ENCODE results near the gene PON3. TPM values are rescaled to one million over a fixed set of nuclear protein-coding genes. Genes with fewer than 3 reads are reported as not detected.

The PON3 gene
- total RNA-seq (2016; rRNA removed; fragmentation: Illumina TruSeq; extraction: Trizol), result 14.1 and 23.6 TPM in 2 replicates
- total RNA-seq (2016; cell fraction: cytosol; rRNA removed; fragmentation: Illumina TruSeq; extraction: Trizol; ENCODE audit: low read depth), result 4.1 and 7.1 TPM in 2 replicates
- total RNA-seq (2016; cell fraction: insoluble cytoplasmic fraction; rRNA removed; fragmentation: Illumina TruSeq; extraction: Trizol), result 14.7 and 22.2 TPM in 2 replicates
- 7.8 and 8.2 TPM in 2 replicates for total RNA-seq (2016; cell fraction: membrane; rRNA removed; fragmentation: Illumina TruSeq; extraction: Trizol)
- total RNA-seq (2016; cell fraction: nucleus; rRNA removed; fragmentation: Illumina TruSeq; extraction: Trizol), result 25.7 and 30.5 TPM in 2 replicates
- 26.6 and 37.8 TPM in 2 replicates for polyA plus RNA-seq (2011; rRNA removed)
- 21.3 and 25.9 TPM in 2 replicates for polyA plus RNA-seq (2011; cell fraction: cytosol; rRNA removed)
- 11.6 and 12.4 TPM in 2 replicates for polyA plus RNA-seq (2011; cell fraction: nucleus; rRNA removed)
- 11.8 and 15.7 TPM in 2 replicates for polyA plus RNA-seq (2012)
- polyA plus RNA-seq (2016; cell fraction: cytosol; fragmentation: Illumina TruSeq; extraction: Trizol; ENCODE audit: low read depth), result 4.5 and 6.8 TPM in 2 replicates
- 12.0 and 12.8 TPM in 2 replicates for polyA plus RNA-seq (2016; cell fraction: insoluble cytoplasmic fraction; fragmentation: Illumina TruSeq; extraction: Trizol; ENCODE audit: low read depth)
- polyA plus RNA-seq (2016; cell fraction: membrane; fragmentation: Illumina TruSeq; extraction: Trizol; ENCODE audit: low read depth), result 6.8 and 8.2 TPM in 2 replicates
- polyA plus RNA-seq (2016; cell fraction: nucleus; fragmentation: Illumina TruSeq; extraction: Trizol; ENCODE audit: insufficient read depth, low read depth), result 30.2 and 30.3 TPM in 2 replicates
- polyA minus RNA-seq (2011; rRNA and poly(A)+ RNA removed; ENCODE audit: low replicate concordance), result 5.1 TPM in 1 of 2 replicates, not detected in the other
- 6.0 and 6.8 TPM in 2 replicates for polyA minus RNA-seq (2011; cell fraction: cytosol; rRNA and poly(A)+ RNA removed)
- 32.6 and 37.8 TPM in 2 replicates for polyA minus RNA-seq (2011; cell fraction: nucleus; rRNA and poly(A)+ RNA removed)
- Bru-seq, nascent RNA, result percentile 62 among the genes with signal in this experiment
- percentile 47 among the genes with signal in this experiment for BruChase-seq, experiment 1, labeled RNA remaining after a 6-hour chase
- percentile 69 among the genes with signal in this experiment for BruChase-seq, experiment 2, labeled RNA remaining after a 2-hour chase
- long read RNA-seq, experiment 1, transcript PON3-201 (9 exons, 1,105 nt), result major isoform, 13 of 19 reads
- long read RNA-seq, experiment 1, partial matches to known transcripts, result 0 of 19 reads
- long read RNA-seq, experiment 1, other reads (novel, unspliced or antisense), result 4 of 19 reads
- long read RNA-seq, experiment 2, transcript PON3-201 (9 exons, 1,105 nt), result major isoform, 17 of 39 reads
- long read RNA-seq, experiment 2, partial matches to known transcripts, result 2 of 39 reads
- long read RNA-seq, experiment 2, other reads (novel, unspliced or antisense), result 16 of 39 reads

GRCh38 chr7:95396136-95397032 is at the start of gene PON3:
PON3 (minus strand) TSS chr7:95396375; CDS start chr7:95396350, 25 bp downstream.
- 2% methylated on average over 25 of the region's 68 CpGs for WGBS (ENCODE audit: low lambda C conversion rate)
- no peak for FAIRE-seq
- Histone ChIP-seq H3K36me3 (replicated peaks in 1 of 2; ENCODE audit: control insufficient read depth in 1 of 2, insufficient read depth in 2 of 2, low read length in 2 of 2) (no peaks in the 10 kb centered on the region; a peak in 1 of 5 replicates), H3K4me3 (replicated peaks in 1 of 3; ENCODE audit: insufficient read depth in 1 of 3, low read depth in 2 of 3, low read length in 3 of 3) (peak within 1 kb of the TSS; percentile 76 to 92 (median 91)), H3K9me3 (ENCODE audit: low read length) (no peaks in the 10 kb centered on the region), H3K9ac (ENCODE audit: insufficient read depth, low read depth, low read length) (peak within 1 kb of the TSS; percentile 85), H3K27me3 (ENCODE audit: control insufficient read depth in 1 of 2, insufficient read depth in 2 of 2, low read length in 2 of 2) (no peaks in the 10 kb centered on the region; a peak in 1 of 5 replicates), H4K20me1 (ENCODE audit: insufficient read depth, low read length) (no peaks in the 10 kb centered on the region), H3K4me2 (ENCODE audit: low read depth, low read length) (peak within 1 kb of the TSS; percentile 91), H3K4me1 (ENCODE audit: insufficient read depth, low read length) (peaks cover 32% of the 10 kb centered on the region), H3K27ac (ENCODE audit: extremely low read length, insufficient read depth, low read length) (peak within 1 kb of the TSS; percentile 76), H2AFZ (ENCODE audit: low read length) (peak within 1 kb of the TSS; percentile 87), H3K79me2 (ENCODE audit: insufficient read depth, low read length) (peaks cover 23% of the 10 kb centered on the region)
- intact Hi-C loops (cut with micrococcal nuclease; ENCODE audit: unreplicated experiment), result loop anchor here (1.0 to 2.0 kb wide), 2 partner anchors 44 to 81 kb away; no protein-coding TSS in a partner anchor
- peak; percentile 68 for DNase-seq (ENCODE audit: low spot score)
- ATAC-seq, result peak; percentile 95
- BruUV-seq (replicated peaks), result TSS peak; percentile 69
- ChIA-PET CTCF (ENCODE audit: low intra/inter-chr PET ratio, low total read pairs) (interaction anchor here (2.7 kb wide), 1 partner anchor 82 kb away, joined by 28 read pairs; no protein-coding TSS in a partner anchor), POLR2A (interaction anchor here (0.9 to 3.6 kb wide), 17 partner anchors 10 to 95 kb away, joined by 3 to 39 read pairs (median 4); partner anchors contain the start of genes PON1 and PON2)
- in situ Hi-C loops (cut with HindIII; ENCODE audit: extremely low pct_ligation_motif_present, low pct_unique_long_range_greater_than_20kb), result loop anchor here (5.0 kb wide), 1 partner anchor 81 kb away; no protein-coding TSS in a partner anchor
- TF ChIP-seq ZNF850 (CRISPR knock-in tag; conservative IDR thresholded peaks at IDR 0.05) (no peak), NR0B2 (CRISPR knock-in tag; IDR thresholded peaks at IDR 0.05) (peak; percentile 85), SRY (CRISPR knock-in tag; IDR thresholded peaks at IDR 0.05) (peak; percentile 68; the same call in 1 of the 2 replicates), HINFP (CRISPR knock-in tag; IDR thresholded peaks at IDR 0.05; ENCODE audit: low read depth) (0 out of 2 replicates have a peak, but pooled peaks have one; percentile 1), ZFP62 (CRISPR knock-in tag; IDR thresholded peaks at IDR 0.05) (no peak), ZNF670 (CRISPR knock-in tag; IDR thresholded peaks at IDR 0.05; ENCODE audit: borderline replicate concordance) (peak; percentile 43; the same call in 1 of the 2 replicates), ZNF552 (CRISPR knock-in tag; IDR thresholded peaks at IDR 0.05; ENCODE audit: borderline replicate concordance) (0 out of 2 replicates have a peak, but pooled peaks have one; percentile 51), GATAD1 (CRISPR knock-in tag; IDR thresholded peaks at IDR 0.05) (peak; percentile 35; the same call in 1 of the 2 replicates), MYC (CRISPR knock-in tag; IDR thresholded peaks at IDR 0.05; ENCODE audit: borderline replicate concordance) (peak; percentile 80; the same call in 1 of the 2 replicates), ARHGAP35 (CRISPR knock-in tag; IDR thresholded peaks at IDR 0.05; ENCODE audit: borderline replicate concordance) (no peak)

Measured in HepG2 (cell line).